Adrenal gland (tissue), 5 donors: Measurements from ENCODE around the gene HACE1.

ENCODE experiments used
- POLR2A ChIP-seq, 2 donors: fragments of 450-650 bp; IDR thresholded peaks; one replicate each; pipeline ENCODE4 v1.6.1; 2017; ENCODE audit warnings: antibody characterized with exemption in 2 of 2, mild to moderate bottlenecking in 2 of 2, moderate library complexity in 1 of 2
- TF ChIP-seq, protein P1 (sequence below), 6 experiments: fragments of 450-650 bp in 4 of 6; fragments of 200-600 bp in 2 of 6; sonication (generic) in 1 of 6; IDR thresholded peaks; 1 replicate in 5 of 6; 2 replicates in 1 of 6; pipeline versions ENCODE4 v1.5.1 to v1.8.0; 2016 to 2021; ENCODE audit warnings: antibody characterized with exemption in 6 of 6, mild to moderate bottlenecking in 2 of 6, moderate library complexity in 1 of 6
- donor health status: DM: no; HTN: no; CAD: no.

DNA sequence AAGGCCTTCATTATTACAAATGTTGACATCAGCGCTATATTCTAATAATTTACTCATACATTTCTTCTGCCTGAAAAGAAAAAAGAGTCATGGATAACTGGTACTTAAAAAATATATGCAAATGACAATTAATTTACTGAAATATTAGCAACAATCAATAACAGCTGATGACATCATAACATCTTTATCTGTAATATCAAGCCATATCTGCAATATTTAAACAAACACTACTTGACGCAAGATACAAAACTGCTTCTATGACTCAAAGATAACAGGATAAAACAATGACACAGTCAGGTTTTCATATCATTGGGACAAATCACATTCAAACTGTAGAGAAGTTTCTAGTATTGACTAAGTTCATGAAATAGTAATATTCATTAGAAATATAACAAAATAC lies 16.5 kb downstream of the HACE1 start:
- TF ChIP-seq, protein P1, sequence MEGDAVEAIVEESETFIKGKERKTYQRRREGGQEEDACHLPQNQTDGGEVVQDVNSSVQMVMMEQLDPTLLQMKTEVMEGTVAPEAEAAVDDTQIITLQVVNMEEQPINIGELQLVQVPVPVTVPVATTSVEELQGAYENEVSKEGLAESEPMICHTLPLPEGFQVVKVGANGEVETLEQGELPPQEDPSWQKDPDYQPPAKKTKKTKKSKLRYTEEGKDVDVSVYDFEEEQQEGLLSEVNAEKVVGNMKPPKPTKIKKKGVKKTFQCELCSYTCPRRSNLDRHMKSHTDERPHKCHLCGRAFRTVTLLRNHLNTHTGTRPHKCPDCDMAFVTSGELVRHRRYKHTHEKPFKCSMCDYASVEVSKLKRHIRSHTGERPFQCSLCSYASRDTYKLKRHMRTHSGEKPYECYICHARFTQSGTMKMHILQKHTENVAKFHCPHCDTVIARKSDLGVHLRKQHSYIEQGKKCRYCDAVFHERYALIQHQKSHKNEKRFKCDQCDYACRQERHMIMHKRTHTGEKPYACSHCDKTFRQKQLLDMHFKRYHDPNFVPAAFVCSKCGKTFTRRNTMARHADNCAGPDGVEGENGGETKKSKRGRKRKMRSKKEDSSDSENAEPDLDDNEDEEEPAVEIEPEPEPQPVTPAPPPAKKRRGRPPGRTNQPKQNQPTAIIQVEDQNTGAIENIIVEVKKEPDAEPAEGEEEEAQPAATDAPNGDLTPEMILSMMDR (IDR thresholded peaks at IDR 0.05), result no peak
- TF ChIP-seq POLR2A (IDR thresholded peaks at IDR 0.05), result no peak
